Fibroblast of the conjunctiva (primary cell): Measurements from ENCODE around the gene IL17REL.

Experiments
- DNase-seq: peaks from one replicate; pipeline ENCODE4 v3.0.0-alpha.2; 2010; ENCODE audit warnings: low read depth

Gene IL17REL

GRCh38 chr22:50022171-50022819 lies 9.7 kb upstream of the IL17REL start:
- DNase-seq, result no peak

- DNase-seq, result no peak
Measured at GRCh38 chr22:50020606-50021005, 8.0 kb upstream of the IL17REL start.

- DNase-seq, result no peak
Measured at GRCh38 chr22:50019316-50019715, 6.8 kb upstream of the IL17REL start.

GRCh38 chr22:50018608-50019285 lies 6.2 kb upstream of the IL17REL start:
- DNase-seq, result no peak

- no peak for DNase-seq
Measured at GRCh38 chr22:50017701-50018224, 5.2 kb upstream of the IL17REL start.

- no peak for DNase-seq
Measured at GRCh38 chr22:50016988-50017700, 4.6 kb upstream of the IL17REL start.

- no peak for DNase-seq
Measured at GRCh38 chr22:50016308-50016987, 3.9 kb upstream of the IL17REL start.

GRCh38 chr22:50015451-50016307 lies 3.1 kb upstream of the IL17REL start:
- no peak for DNase-seq

GRCh38 chr22:50014655-50015401 lies 2.3 kb upstream of the IL17REL start:
- DNase-seq, result no peak

- no peak for DNase-seq
Measured at GRCh38 chr22:50014053-50014501, 1.5 kb upstream of the IL17REL start.

- no peak for DNase-seq
Measured at GRCh38 chr22:50011447-50012210, 936 bp downstream of the IL17REL start.

GRCh38 chr22:50010676-50011446 lies 1.7 kb downstream of the IL17REL start:
- no peak for DNase-seq

- DNase-seq, result no peak
Measured at GRCh38 chr22:50009765-50010675, 2.5 kb downstream of the IL17REL start.

GRCh38 chr22:50009251-50009650 lies 3.3 kb downstream of the IL17REL start:
- DNase-seq, result no peak

- DNase-seq, result no peak
Measured at GRCh38 chr22:50008151-50009040, 4.2 kb downstream of the IL17REL start.

GRCh38 chr22:50007057-50007511 lies 5.5 kb downstream of the IL17REL start:
- DNase-seq, result no peak

GRCh38 chr22:50004918-50005317 lies 7.6 kb downstream of the IL17REL start:
- no peak for DNase-seq
